Measurements from ENCODE around the gene EEF1AKMT1.

The EEF1AKMT1 gene

GRCh38 chr13:20738616-20739015 is 35.1 kb downstream of the EEF1AKMT1 start:
- H3K27me3 Mint-ChIP-seq (ENCODE audit: low read depth), result no peaks in the 10 kb centered on the region
- peak overlapping the region in 1 of 3 experiments; percentile 20 for H3K27ac Mint-ChIP-seq
- peaks cover 5% of the 10 kb centered on the region for H3K4me1 Mint-ChIP-seq
- H3K4me3 Mint-ChIP-seq, result no peak overlapping the region
- peaks cover 24% of the 10 kb centered on the region for H3K9me3 Mint-ChIP-seq
- TF ChIP-seq CTCF (IDR thresholded peaks at IDR 0.05; ENCODE audit: unreplicated experiment in 3 of 3), result no peak
- peaks cover 44% of the 10 kb centered on the region for H3K36me3 Mint-ChIP-seq (ENCODE audit: low read depth)

GRCh38 chr13:20729633-20730585 is 43.9 kb downstream of the EEF1AKMT1 start:
- TF ChIP-seq CTCF (IDR thresholded peaks at IDR 0.05; ENCODE audit: unreplicated experiment in 3 of 3), result no peak
- H3K36me3 Mint-ChIP-seq (ENCODE audit: low read depth), result peaks cover 30% of the 10 kb centered on the region
- H3K27me3 Mint-ChIP-seq (ENCODE audit: low read depth), result no peaks in the 10 kb centered on the region
- peak overlapping the region in 2 of 3 experiments; percentile 18 to 35 for H3K27ac Mint-ChIP-seq
- H3K4me1 Mint-ChIP-seq, result peaks cover 25% of the 10 kb centered on the region
- H3K4me3 Mint-ChIP-seq, result no peak overlapping the region
- H3K9me3 Mint-ChIP-seq, result peaks cover 2% of the 10 kb centered on the region

- Mint-ChIP-seq H3K4me3 (no peak overlapping the region), H3K4me1 (peaks cover 25% of the 10 kb centered on the region), H3K36me3 (ENCODE audit: low read depth) (peaks cover 21% of the 10 kb centered on the region), H3K27me3 (ENCODE audit: low read depth) (peaks cover 6% of the 10 kb centered on the region), H3K27ac (peak overlapping the region in 2 of 3 experiments; percentile 18 to 35), H3K9me3 (no peaks in the 10 kb centered on the region)
- no peak for TF ChIP-seq CTCF (IDR thresholded peaks at IDR 0.05; ENCODE audit: unreplicated experiment in 3 of 3)
Observed at GRCh38 chr13:20728579-20729311, 45.0 kb downstream of the EEF1AKMT1 start.

GRCh38 chr13:20727856-20728255 is 45.9 kb downstream of the EEF1AKMT1 start:
- peaks cover 21% of the 10 kb centered on the region for H3K36me3 Mint-ChIP-seq (ENCODE audit: low read depth)
- TF ChIP-seq CTCF (IDR thresholded peaks at IDR 0.05; ENCODE audit: unreplicated experiment in 3 of 3), result no peak
- peaks cover 25% of the 10 kb centered on the region for H3K4me1 Mint-ChIP-seq
- peaks cover 6% of the 10 kb centered on the region for H3K27me3 Mint-ChIP-seq (ENCODE audit: low read depth)
- H3K4me3 Mint-ChIP-seq, result no peak overlapping the region
- H3K27ac Mint-ChIP-seq, result no peak overlapping the region
- H3K9me3 Mint-ChIP-seq, result no peaks in the 10 kb centered on the region

- Mint-ChIP-seq H3K4me1 (peaks cover 13% of the 10 kb centered on the region), H3K9me3 (no peaks in the 10 kb centered on the region), H3K27ac (no peak overlapping the region), H3K4me3 (peak overlapping the region in 2 of 3 experiments; percentile 12 to 51), H3K36me3 (ENCODE audit: low read depth) (no peaks in the 10 kb centered on the region), H3K27me3 (ENCODE audit: low read depth) (peaks cover 17% of the 10 kb centered on the region)
- no peak for TF ChIP-seq CTCF (IDR thresholded peaks at IDR 0.05; ENCODE audit: unreplicated experiment in 3 of 3)
Observed at GRCh38 chr13:20721454-20722357, 52.1 kb downstream of the EEF1AKMT1 start.

All from nephron (organoid).